GM18505 (cell line): Measurements from ENCODE around the gene GRIN2A.

ENCODE experiments used
- ATAC-seq: cut with Tn5 transposase; IDR thresholded peaks from one replicate; pipeline ENCODE4 v1.9.1; 2021; ENCODE audit not compliant: unreplicated experiment
- POLR2A ChIP-seq: IDR thresholded peaks from 4 replicates; pipeline ENCODE4 v1.6.1; 2011; ENCODE audit warnings: borderline replicate concordance; ENCODE audit not compliant: insufficient read depth, insufficient read length; ENCODE audit errors: extremely low read depth

Gene GRIN2A

GRCh38 chr16:9713156-9713555 is 469.1 kb downstream of the GRIN2A start:
- no peak for TF ChIP-seq POLR2A
- ATAC-seq, result no peak

GRCh38 chr16:9708972-9709620 is 473.1 kb downstream of the GRIN2A start:
- ATAC-seq, result no peak

DNA sequence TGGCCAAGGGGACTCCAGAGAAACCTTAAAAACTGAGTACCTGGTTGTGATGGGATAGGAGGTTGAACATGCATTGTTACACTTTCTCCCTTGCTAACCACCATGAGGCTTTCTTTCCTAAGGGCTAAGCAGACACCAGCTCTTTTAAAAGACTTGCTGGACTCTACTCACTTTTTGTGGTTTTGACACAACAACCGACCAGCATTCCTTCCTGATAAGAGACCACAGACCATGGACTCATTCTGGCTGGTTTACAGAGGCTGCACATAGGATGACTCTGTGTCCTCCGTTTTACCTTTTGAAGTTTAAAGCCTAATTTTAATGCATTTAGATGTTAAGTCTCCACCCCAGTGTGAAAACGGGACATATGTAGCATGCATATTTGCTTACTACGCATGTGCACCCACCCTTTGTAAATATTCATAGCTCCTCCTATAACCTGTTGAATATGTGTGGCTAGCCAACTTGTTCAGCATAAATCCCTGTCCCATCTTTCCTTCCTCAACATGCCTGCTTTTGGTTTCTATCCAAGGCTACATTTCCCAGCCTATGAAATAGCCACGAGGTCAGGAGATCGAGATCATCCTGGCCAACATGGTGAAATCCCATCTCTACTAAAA is 475.9 kb downstream of the GRIN2A start:
- TF ChIP-seq POLR2A, result no peak
- ATAC-seq, result no peak

More at GRCh38 chr16:9708972-9709620, 473.1 kb downstream of the GRIN2A start:
- TF ChIP-seq POLR2A, result no peak

DNA sequence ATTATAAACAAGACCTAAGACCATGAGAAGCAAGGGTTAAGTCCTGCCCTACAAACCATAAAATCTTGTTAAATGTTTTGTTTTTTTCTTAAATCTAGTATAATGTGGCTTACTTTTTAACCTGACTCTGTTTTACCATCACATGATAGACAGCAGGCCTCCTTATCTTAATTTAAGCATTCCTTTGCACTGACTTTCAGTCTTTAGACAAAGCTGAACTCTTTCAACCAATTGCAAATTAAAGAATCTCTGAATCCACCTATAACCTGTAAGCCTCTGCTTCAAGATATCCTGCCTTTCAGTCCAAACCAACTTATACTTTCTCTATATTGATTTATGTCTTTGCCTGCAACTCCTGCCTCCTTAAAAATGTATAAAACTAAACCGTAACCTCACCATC is 478.5 kb downstream of the GRIN2A start:
- ATAC-seq, result no peak
- TF ChIP-seq POLR2A, result no peak
